ENCODE results near the gene PVRIG. TPM values are rescaled to one million over a fixed set of nuclear protein-coding genes. Genes with fewer than 3 reads are reported as not detected.

Gene PVRIG
- total and polyA plus RNA-seq, 2 experiments from 2014 or later: 1.4 TPM; not detected in 1

DNA sequence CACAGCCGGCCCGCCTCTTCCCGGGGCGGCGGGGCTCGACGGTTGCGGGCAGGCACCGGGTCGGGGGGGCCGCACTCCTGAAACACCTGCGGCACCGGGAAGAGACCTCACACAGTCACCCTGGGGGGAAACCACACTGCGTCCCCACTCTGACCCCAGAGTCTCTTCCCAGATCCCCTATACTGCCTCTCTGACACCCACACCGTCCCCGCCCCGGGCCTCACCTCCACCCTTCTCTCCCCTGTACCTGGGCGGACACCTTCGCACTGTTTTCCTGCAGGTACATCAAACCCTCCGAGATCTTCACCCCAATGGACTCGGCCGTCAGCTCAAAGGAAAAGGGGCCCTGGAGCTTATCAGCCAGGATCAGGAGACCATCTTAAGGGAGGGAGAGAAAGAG lies 47.9 kb upstream of the PVRIG start:
- H3K4me2 ChIP-seq: peak overlapping the region; percentile 93
- H3K27me3 ChIP-seq: peaks cover 17% of the 10 kb centered on the region
- WGBS (ENCODE audit: low lambda C conversion rate, missing lambda C conversion rate): 33% methylated on average over 12 of the region's 22 CpGs
- H3K27ac ChIP-seq: no peak overlapping the region
- peaks cover 20% of the 10 kb centered on the region for H3K4me1 ChIP-seq (ENCODE audit: insufficient read depth)
- no peaks in the 10 kb centered on the region for H3K9me3 ChIP-seq (ENCODE audit: low read depth)
- TF ChIP-seq EZH2phosphoT487 (IDR thresholded peaks at IDR 0.05; ENCODE audit: low read depth, severe bottlenecking, unreplicated experiment): no peak
- no peak for TF ChIP-seq EZH2 (IDR thresholded peaks at IDR 0.05; ENCODE audit: borderline replicate concordance)
- no peak for DNase-seq (ENCODE audit: low spot score)
- no peak overlapping the region for H2AFZ ChIP-seq
- no peaks in the 10 kb centered on the region for H4K20me1 ChIP-seq (ENCODE audit: insufficient read depth, poor library complexity, severe bottlenecking)
- H3K79me2 ChIP-seq: no peaks in the 10 kb centered on the region
- H3K36me3 ChIP-seq (replicated peaks; ENCODE audit: insufficient read depth, low read depth): no peaks in the 10 kb centered on the region
- H3K4me3 ChIP-seq: no peak overlapping the region
- H3K9me2 ChIP-seq (replicated peaks; ENCODE audit: insufficient read depth): no peaks in the 10 kb centered on the region

DNA sequence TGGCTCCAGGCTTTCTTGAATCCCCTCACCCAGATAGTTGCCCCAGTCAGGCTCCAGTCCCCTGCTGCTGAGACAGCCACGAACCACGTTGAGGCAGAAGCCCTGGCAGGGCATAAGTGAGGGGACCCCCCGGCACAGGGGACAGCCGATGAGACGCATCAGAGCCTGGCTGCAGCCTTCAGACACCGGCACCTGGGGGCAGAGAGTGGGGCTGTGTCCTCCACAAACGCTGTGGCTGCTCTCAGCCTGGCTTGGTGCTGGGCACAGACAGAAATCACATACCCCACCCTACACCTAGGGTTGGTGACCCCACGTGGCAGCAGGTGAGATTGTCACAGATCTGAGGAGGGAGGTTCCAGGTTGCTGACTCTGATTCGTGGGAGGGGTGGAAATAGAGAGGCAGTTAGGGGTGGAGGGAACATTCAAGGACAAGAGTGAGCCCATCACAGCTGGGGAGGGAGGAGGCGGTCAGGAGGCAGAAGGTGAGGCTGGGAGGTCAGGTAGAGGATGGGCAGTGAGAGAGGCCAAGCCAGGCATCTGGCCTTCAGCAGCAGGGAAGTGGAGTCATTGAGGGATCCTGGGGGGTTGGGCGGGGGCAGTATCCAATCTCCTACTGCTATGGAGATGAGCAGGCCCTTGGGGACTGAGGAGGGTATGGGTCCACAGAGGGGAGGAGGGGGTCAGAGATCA lies 45.8 kb upstream of the PVRIG start:
- Histone ChIP-seq H3K27ac (no peak overlapping the region), H3K9me3 (ENCODE audit: low read depth) (no peaks in the 10 kb centered on the region), H3K79me2 (no peaks in the 10 kb centered on the region), H3K4me1 (ENCODE audit: insufficient read depth) (peaks cover 11% of the 10 kb centered on the region), H3K4me3 (no peak overlapping the region), H3K27me3 (peaks cover 15% of the 10 kb centered on the region), H2AFZ (no peak overlapping the region), H3K9me2 (replicated peaks; ENCODE audit: insufficient read depth) (no peaks in the 10 kb centered on the region), H4K20me1 (ENCODE audit: insufficient read depth, poor library complexity, severe bottlenecking) (no peaks in the 10 kb centered on the region), H3K4me2 (no peak overlapping the region), H3K36me3 (replicated peaks; ENCODE audit: insufficient read depth, low read depth) (no peaks in the 10 kb centered on the region)
- TF ChIP-seq, protein P1, sequence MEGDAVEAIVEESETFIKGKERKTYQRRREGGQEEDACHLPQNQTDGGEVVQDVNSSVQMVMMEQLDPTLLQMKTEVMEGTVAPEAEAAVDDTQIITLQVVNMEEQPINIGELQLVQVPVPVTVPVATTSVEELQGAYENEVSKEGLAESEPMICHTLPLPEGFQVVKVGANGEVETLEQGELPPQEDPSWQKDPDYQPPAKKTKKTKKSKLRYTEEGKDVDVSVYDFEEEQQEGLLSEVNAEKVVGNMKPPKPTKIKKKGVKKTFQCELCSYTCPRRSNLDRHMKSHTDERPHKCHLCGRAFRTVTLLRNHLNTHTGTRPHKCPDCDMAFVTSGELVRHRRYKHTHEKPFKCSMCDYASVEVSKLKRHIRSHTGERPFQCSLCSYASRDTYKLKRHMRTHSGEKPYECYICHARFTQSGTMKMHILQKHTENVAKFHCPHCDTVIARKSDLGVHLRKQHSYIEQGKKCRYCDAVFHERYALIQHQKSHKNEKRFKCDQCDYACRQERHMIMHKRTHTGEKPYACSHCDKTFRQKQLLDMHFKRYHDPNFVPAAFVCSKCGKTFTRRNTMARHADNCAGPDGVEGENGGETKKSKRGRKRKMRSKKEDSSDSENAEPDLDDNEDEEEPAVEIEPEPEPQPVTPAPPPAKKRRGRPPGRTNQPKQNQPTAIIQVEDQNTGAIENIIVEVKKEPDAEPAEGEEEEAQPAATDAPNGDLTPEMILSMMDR (IDR thresholded peaks at IDR 0.05; ENCODE audit: poor library complexity): no peak
- TF ChIP-seq EZH2 (IDR thresholded peaks at IDR 0.05; ENCODE audit: borderline replicate concordance) (no peak), EZH2phosphoT487 (IDR thresholded peaks at IDR 0.05; ENCODE audit: low read depth, severe bottlenecking, unreplicated experiment) (no peak)
- WGBS (ENCODE audit: low lambda C conversion rate, missing lambda C conversion rate): 93% methylated on average over 11 of the region's 11 CpGs
- DNase-seq (ENCODE audit: low spot score): no peak

DNA sequence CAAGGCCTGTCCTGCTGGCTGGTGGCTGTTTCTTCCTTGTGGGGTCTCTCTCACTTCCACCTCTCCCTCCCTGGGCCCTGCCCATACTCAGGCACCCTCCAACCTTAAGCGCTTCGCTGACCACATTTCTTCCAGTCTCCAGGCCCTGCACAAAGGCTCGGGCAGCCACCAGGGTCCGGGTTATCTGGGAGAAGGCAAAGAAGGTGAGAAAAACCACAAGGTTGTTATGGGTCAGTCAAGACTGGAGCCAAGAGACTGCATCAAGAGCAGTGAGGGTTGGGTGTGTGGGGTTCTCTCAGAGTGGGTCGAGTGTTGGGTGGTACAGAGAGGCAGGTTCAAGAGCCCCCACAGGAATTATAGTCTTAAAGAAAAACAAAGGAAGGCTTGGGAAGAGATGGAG lies 45.2 kb upstream of the PVRIG start:
- Histone ChIP-seq H3K79me2 (no peaks in the 10 kb centered on the region), H3K36me3 (replicated peaks; ENCODE audit: insufficient read depth, low read depth) (no peaks in the 10 kb centered on the region), H3K9me3 (ENCODE audit: low read depth) (no peaks in the 10 kb centered on the region), H3K4me1 (ENCODE audit: insufficient read depth) (peaks cover 11% of the 10 kb centered on the region), H3K27ac (no peak overlapping the region), H2AFZ (no peak overlapping the region), H4K20me1 (ENCODE audit: insufficient read depth, poor library complexity, severe bottlenecking) (no peaks in the 10 kb centered on the region), H3K4me2 (no peak overlapping the region), H3K9me2 (replicated peaks; ENCODE audit: insufficient read depth) (no peaks in the 10 kb centered on the region), H3K4me3 (no peak overlapping the region), H3K27me3 (peaks cover 15% of the 10 kb centered on the region)
- DNase-seq (ENCODE audit: low spot score): no peak
- WGBS (ENCODE audit: low lambda C conversion rate, missing lambda C conversion rate): 94% methylated on average over 5 of the region's 5 CpGs
- TF ChIP-seq, protein P1 (IDR thresholded peaks at IDR 0.05; ENCODE audit: poor library complexity): no peak
- no peak for TF ChIP-seq EZH2 (IDR thresholded peaks at IDR 0.05; ENCODE audit: borderline replicate concordance)
- no peak for TF ChIP-seq EZH2phosphoT487 (IDR thresholded peaks at IDR 0.05; ENCODE audit: low read depth, severe bottlenecking, unreplicated experiment)

DNA sequence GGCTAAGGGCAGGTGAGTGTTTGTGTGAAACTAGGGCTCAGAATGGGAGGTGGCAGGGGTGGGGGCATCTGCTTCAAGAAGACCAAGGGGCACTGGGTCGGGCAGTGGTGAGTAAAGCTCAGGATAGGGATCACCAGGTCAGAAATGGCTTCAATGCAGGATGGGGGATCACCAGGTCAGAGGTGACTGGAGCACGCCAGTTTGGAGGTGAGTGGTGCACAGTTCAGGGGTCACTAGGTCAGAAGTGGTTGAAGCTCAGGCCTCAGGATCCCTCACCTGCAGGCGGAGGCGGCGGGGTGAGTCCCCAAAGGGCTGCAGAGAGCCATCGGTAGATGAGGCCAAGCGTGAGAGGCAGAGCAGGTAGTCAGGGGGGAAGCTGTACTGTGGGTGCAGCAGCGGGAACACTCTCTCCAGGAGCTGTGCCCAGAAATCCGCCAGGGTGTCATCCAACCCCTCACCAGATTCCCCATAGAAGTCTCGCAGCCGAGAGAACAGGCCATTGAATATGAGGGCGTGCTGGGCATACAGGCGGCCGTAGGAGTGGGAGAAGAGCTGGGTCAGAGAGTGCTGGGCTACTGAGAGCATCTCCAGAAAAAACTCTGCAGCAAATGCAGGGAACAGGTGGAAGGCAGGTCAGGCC lies 44.3 kb upstream of the PVRIG start:
- peaks cover 11% of the 10 kb centered on the region for H3K4me1 ChIP-seq (ENCODE audit: insufficient read depth)
- H3K27me3 ChIP-seq: peaks cover 12% of the 10 kb centered on the region
- H2AFZ ChIP-seq: no peak overlapping the region
- TF ChIP-seq EZH2phosphoT487 (IDR thresholded peaks at IDR 0.05; ENCODE audit: low read depth, severe bottlenecking, unreplicated experiment) (no peak), EZH2 (IDR thresholded peaks at IDR 0.05; ENCODE audit: borderline replicate concordance) (no peak)
- TF ChIP-seq, protein P1 (IDR thresholded peaks at IDR 0.05; ENCODE audit: poor library complexity): no peak
- no peaks in the 10 kb centered on the region for H3K9me2 ChIP-seq (replicated peaks; ENCODE audit: insufficient read depth)
- H4K20me1 ChIP-seq (ENCODE audit: insufficient read depth, poor library complexity, severe bottlenecking): no peaks in the 10 kb centered on the region
- no peak overlapping the region for H3K4me3 ChIP-seq
- H3K4me2 ChIP-seq: no peak overlapping the region
- no peaks in the 10 kb centered on the region for H3K9me3 ChIP-seq (ENCODE audit: low read depth)
- no peaks in the 10 kb centered on the region for H3K36me3 ChIP-seq (replicated peaks; ENCODE audit: insufficient read depth, low read depth)
- 96% methylated on average over 14 of the region's 14 CpGs for WGBS (ENCODE audit: low lambda C conversion rate, missing lambda C conversion rate)
- no peaks in the 10 kb centered on the region for H3K79me2 ChIP-seq
- no peak for DNase-seq (ENCODE audit: low spot score)
- H3K27ac ChIP-seq: no peak overlapping the region
